ENCODE data around the gene TRIM3. TPM values are rescaled to one million over a fixed set of nuclear protein-coding genes. Genes with fewer than 3 reads are reported as not detected.

Gene TRIM3
- total and polyA plus RNA-seq, 2 of the 8 experiments (the other 6 are each of a cell fraction or from before 2014, with no cell fraction given) = 10.7 to 14.3 TPM

- TF ChIP-seq, protein P1, sequence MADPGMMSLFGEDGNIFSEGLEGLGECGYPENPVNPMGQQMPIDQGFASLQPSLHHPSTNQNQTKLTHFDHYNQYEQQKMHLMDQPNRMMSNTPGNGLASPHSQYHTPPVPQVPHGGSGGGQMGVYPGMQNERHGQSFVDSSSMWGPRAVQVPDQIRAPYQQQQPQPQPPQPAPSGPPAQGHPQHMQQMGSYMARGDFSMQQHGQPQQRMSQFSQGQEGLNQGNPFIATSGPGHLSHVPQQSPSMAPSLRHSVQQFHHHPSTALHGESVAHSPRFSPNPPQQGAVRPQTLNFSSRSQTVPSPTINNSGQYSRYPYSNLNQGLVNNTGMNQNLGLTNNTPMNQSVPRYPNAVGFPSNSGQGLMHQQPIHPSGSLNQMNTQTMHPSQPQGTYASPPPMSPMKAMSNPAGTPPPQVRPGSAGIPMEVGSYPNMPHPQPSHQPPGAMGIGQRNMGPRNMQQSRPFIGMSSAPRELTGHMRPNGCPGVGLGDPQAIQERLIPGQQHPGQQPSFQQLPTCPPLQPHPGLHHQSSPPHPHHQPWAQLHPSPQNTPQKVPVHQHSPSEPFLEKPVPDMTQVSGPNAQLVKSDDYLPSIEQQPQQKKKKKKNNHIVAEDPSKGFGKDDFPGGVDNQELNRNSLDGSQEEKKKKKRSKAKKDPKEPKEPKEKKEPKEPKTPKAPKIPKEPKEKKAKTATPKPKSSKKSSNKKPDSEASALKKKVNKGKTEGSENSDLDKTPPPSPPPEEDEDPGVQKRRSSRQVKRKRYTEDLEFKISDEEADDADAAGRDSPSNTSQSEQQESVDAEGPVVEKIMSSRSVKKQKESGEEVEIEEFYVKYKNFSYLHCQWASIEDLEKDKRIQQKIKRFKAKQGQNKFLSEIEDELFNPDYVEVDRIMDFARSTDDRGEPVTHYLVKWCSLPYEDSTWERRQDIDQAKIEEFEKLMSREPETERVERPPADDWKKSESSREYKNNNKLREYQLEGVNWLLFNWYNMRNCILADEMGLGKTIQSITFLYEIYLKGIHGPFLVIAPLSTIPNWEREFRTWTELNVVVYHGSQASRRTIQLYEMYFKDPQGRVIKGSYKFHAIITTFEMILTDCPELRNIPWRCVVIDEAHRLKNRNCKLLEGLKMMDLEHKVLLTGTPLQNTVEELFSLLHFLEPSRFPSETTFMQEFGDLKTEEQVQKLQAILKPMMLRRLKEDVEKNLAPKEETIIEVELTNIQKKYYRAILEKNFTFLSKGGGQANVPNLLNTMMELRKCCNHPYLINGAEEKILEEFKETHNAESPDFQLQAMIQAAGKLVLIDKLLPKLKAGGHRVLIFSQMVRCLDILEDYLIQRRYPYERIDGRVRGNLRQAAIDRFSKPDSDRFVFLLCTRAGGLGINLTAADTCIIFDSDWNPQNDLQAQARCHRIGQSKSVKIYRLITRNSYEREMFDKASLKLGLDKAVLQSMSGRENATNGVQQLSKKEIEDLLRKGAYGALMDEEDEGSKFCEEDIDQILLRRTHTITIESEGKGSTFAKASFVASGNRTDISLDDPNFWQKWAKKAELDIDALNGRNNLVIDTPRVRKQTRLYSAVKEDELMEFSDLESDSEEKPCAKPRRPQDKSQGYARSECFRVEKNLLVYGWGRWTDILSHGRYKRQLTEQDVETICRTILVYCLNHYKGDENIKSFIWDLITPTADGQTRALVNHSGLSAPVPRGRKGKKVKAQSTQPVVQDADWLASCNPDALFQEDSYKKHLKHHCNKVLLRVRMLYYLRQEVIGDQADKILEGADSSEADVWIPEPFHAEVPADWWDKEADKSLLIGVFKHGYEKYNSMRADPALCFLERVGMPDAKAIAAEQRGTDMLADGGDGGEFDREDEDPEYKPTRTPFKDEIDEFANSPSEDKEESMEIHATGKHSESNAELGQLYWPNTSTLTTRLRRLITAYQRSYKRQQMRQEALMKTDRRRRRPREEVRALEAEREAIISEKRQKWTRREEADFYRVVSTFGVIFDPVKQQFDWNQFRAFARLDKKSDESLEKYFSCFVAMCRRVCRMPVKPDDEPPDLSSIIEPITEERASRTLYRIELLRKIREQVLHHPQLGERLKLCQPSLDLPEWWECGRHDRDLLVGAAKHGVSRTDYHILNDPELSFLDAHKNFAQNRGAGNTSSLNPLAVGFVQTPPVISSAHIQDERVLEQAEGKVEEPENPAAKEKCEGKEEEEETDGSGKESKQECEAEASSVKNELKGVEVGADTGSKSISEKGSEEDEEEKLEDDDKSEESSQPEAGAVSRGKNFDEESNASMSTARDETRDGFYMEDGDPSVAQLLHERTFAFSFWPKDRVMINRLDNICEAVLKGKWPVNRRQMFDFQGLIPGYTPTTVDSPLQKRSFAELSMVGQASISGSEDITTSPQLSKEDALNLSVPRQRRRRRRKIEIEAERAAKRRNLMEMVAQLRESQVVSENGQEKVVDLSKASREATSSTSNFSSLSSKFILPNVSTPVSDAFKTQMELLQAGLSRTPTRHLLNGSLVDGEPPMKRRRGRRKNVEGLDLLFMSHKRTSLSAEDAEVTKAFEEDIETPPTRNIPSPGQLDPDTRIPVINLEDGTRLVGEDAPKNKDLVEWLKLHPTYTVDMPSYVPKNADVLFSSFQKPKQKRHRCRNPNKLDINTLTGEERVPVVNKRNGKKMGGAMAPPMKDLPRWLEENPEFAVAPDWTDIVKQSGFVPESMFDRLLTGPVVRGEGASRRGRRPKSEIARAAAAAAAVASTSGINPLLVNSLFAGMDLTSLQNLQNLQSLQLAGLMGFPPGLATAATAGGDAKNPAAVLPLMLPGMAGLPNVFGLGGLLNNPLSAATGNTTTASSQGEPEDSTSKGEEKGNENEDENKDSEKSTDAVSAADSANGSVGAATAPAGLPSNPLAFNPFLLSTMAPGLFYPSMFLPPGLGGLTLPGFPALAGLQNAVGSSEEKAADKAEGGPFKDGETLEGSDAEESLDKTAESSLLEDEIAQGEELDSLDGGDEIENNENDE (IDR thresholded peaks at IDR 0.05; ENCODE audit: insufficient replicate concordance, low read length) = no peak
- no peak for TF ChIP-seq NRF1 (IDR thresholded peaks at IDR 0.05; ENCODE audit: low read depth, low read length)
- TF ChIP-seq SAP30 (IDR thresholded peaks at IDR 0.05; ENCODE audit: insufficient read depth, insufficient replicate concordance, low read length) = no peak
- TF ChIP-seq HDAC6 (IDR thresholded peaks at IDR 0.05; ENCODE audit: low read depth, low read length) = no peak
- no peak for TF ChIP-seq SRF (IDR thresholded peaks at IDR 0.05; ENCODE audit: low read depth, low read length)
- TF ChIP-seq SUZ12 (IDR thresholded peaks at IDR 0.05; ENCODE audit: low read length) = no peak
- TF ChIP-seq SIX5 (IDR thresholded peaks at IDR 0.05; ENCODE audit: low read depth, low read length) = no peak
- no peak for TF ChIP-seq TCF12 (IDR thresholded peaks at IDR 0.05; ENCODE audit: low read depth, low read length)
- no peak for TF ChIP-seq PHF8 (conservative IDR thresholded peaks at IDR 0.05; ENCODE audit: low read depth, low read length)
- TF ChIP-seq SP4 (IDR thresholded peaks at IDR 0.05; ENCODE audit: low read length) = no peak
- no peak for TF ChIP-seq MAFK (IDR thresholded peaks at IDR 0.05; ENCODE audit: low read depth, low read length)
- no peak for TF ChIP-seq EP300 (IDR thresholded peaks at IDR 0.05; ENCODE audit: borderline replicate concordance in 1 of 2, low read depth in 2 of 2, low read length in 2 of 2)
- no peak for TF ChIP-seq ASH2L (IDR thresholded peaks at IDR 0.05; ENCODE audit: low read length)
These were observed 15.1 kb upstream of the TRIM3 start (continued) for GRCh38 chr11:6488821-6489220.

All from H1 (cell line).